Panc1 (cell line): Measurements from ENCODE around the gene TMEM108. TPM values are rescaled to one million over a fixed set of nuclear protein-coding genes. Genes with fewer than 3 reads are reported as not detected.

Experiments
- ATAC-seq: fragments of 200-7000 bp; cut with Tn5 transposase; 2 replicates; pipeline ENCODE4 v1.9.1; 2020; ENCODE audit warnings: mild to moderate bottlenecking, moderate library complexity
- BruUV-seq: library from RNA; stranded (reverse); fragments of 400-500 nt; replicated peaks from 2 replicates; lab custom pipeline; 2021; lab: Mats Ljungman, UMichigan
- CTCF ChIA-PET: fragments of 300-600 bp; sonication (Branson Sonifier 250); formaldehyde crosslinking; loops from one replicate; lab custom pipeline; 2022; ENCODE audit warnings: antibody characterized with exemption; lab: Charles Lee
- POLR2A ChIA-PET: fragments of 300-600 bp; sonication (Branson Sonifier 250); formaldehyde crosslinking; loops from one replicate; lab custom pipeline; 2022; ENCODE audit warnings: antibody characterized with exemption; lab: Charles Lee
- DNase-seq: peaks from one replicate; pipeline ENCODE4 v3.0.0-alpha.2; 2010; ENCODE audit warnings: low read depth, low spot score
- H3K27ac ChIP-seq: 2 replicates; pipeline ENCODE4 v1.5.1; 2011; ENCODE audit warnings: mild to moderate bottlenecking, low read length, inconsistent platforms
- H3K27me3 ChIP-seq: fragments of 200-500 bp; sonication (Bioruptor generic); 2 replicates; pipeline ENCODE4 v1.6.0; 2014; ENCODE audit warnings: low read length, inconsistent platforms; ENCODE audit not compliant: control insufficient read depth, insufficient read depth
- H3K36me3 ChIP-seq: fragments of 200-500 bp; sonication (Bioruptor generic); 2 replicates; pipeline ENCODE4 v1.5.1; 2014; ENCODE audit warnings: inconsistent platforms, mild to moderate bottlenecking, low read length, moderate library complexity; ENCODE audit not compliant: control insufficient read depth, insufficient read depth
- H3K4me1 ChIP-seq: 2 replicates; pipeline ENCODE4 v1.5.1; 2011; ENCODE audit warnings: inconsistent platforms, mild to moderate bottlenecking, low read length, moderate library complexity; ENCODE audit not compliant: control insufficient read depth, insufficient read depth
- H3K4me3 ChIP-seq, 2 experiments: 2 replicates each; pipeline ENCODE4 v1.5.1; 2011 to 2012; ENCODE audit warnings: low read depth in 2 of 2, low read length in 2 of 2, mild to moderate bottlenecking in 2 of 2, inconsistent platforms in 1 of 2, moderate library complexity in 1 of 2
- H3K9me3 ChIP-seq: fragments of 200-500 bp; sonication (Bioruptor generic); 2 replicates; pipeline ENCODE4 v1.5.1; 2014; ENCODE audit warnings: low read depth, mild to moderate bottlenecking, inconsistent platforms, low read length, moderate library complexity; ENCODE audit not compliant: control insufficient read depth, insufficient read depth
- POLR2AphosphoS5 ChIP-seq: IDR thresholded peaks from 2 replicates; pipeline ENCODE4 v1.6.1; 2012; ENCODE audit warnings: mild to moderate bottlenecking, low read depth, low read length, moderate library complexity
- SIN3A ChIP-seq: IDR thresholded peaks from 2 replicates; pipeline ENCODE4 v1.6.1; 2012; ENCODE audit warnings: low read depth, mild to moderate bottlenecking, low read length, moderate library complexity, borderline replicate concordance; ENCODE audit not compliant: insufficient read depth
- TCF7L2 ChIP-seq: IDR thresholded peaks from 2 replicates; pipeline ENCODE4 v1.6.1; 2011; ENCODE audit warnings: mild to moderate bottlenecking, low read depth, low read length, inconsistent platforms
- in situ Hi-C: cut with HindIII; loops from 2 replicates; pipeline ENCODE4 v1.10.0; 2016; ENCODE audit warnings: low sequenced_read_pairs, low pct_unique_long_range_greater_than_20kb
- intact Hi-C: fragments of 100-400 bp; cut with micrococcal nuclease; formaldehyde crosslinking; loops from one replicate; pipeline ENCODE4 v1.10.0; 2022; ENCODE audit not compliant: unreplicated experiment
- total RNA-seq: library from RNA; stranded (reverse); gene quantifications from one replicate; pipeline ENCODE4 v1.2.1, GENCODE V29; 2021; ENCODE audit not compliant: unreplicated experiment
- TF ChIP-seq, protein P1 (sequence below), 2 experiments: IDR thresholded peaks; 2 replicates each; pipeline ENCODE4 v1.6.1; 2011 to 2012; ENCODE audit warnings: low read depth in 2 of 2, control low read depth in 1 of 2, low read length in 1 of 2, mild to moderate bottlenecking in 1 of 2, moderate library complexity in 1 of 2; ENCODE audit not compliant: insufficient read depth in 1 of 2
- TF ChIP-seq, protein P2 (sequence below): fragments of 450-650 bp; IDR thresholded peaks from 2 replicates; pipeline ENCODE4 v1.5.1; 2017; ENCODE audit warnings: mild to moderate bottlenecking

TMEM108 gene
- total RNA-seq, 1 experiment from 2014 or later, result 0.41 TPM

DNA sequence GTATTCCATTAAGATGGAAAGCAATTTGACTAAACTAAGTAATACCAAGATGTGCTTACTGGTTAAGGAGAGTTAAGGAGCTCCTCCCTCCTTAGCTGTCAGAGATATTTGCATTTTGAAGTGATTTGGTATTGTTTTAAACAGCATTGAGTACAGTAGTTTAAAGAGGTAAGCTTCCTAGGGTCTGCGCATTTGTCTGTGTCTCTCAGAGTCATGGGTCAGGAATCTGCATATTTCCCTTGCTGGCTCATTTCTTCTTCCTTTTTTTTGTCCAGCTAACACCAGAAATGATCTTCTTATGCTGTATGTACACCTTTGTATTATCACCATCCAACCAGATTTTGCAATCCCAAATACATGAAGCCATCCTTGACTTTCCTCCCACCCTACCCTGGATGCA lies 198.7 kb downstream of the TMEM108 start:
- ChIA-PET POLR2A (no interaction called here), CTCF (interaction anchor here (0.6 kb wide), 1 partner anchor 1866 kb away, joined by 3 read pairs; no protein-coding TSS in a partner anchor)
- in situ Hi-C loops (no loop called here), intact Hi-C loops (no loop called here)
- H3K27me3 ChIP-seq, result no peaks in the 10 kb centered on the region
- TF ChIP-seq, protein P1, sequence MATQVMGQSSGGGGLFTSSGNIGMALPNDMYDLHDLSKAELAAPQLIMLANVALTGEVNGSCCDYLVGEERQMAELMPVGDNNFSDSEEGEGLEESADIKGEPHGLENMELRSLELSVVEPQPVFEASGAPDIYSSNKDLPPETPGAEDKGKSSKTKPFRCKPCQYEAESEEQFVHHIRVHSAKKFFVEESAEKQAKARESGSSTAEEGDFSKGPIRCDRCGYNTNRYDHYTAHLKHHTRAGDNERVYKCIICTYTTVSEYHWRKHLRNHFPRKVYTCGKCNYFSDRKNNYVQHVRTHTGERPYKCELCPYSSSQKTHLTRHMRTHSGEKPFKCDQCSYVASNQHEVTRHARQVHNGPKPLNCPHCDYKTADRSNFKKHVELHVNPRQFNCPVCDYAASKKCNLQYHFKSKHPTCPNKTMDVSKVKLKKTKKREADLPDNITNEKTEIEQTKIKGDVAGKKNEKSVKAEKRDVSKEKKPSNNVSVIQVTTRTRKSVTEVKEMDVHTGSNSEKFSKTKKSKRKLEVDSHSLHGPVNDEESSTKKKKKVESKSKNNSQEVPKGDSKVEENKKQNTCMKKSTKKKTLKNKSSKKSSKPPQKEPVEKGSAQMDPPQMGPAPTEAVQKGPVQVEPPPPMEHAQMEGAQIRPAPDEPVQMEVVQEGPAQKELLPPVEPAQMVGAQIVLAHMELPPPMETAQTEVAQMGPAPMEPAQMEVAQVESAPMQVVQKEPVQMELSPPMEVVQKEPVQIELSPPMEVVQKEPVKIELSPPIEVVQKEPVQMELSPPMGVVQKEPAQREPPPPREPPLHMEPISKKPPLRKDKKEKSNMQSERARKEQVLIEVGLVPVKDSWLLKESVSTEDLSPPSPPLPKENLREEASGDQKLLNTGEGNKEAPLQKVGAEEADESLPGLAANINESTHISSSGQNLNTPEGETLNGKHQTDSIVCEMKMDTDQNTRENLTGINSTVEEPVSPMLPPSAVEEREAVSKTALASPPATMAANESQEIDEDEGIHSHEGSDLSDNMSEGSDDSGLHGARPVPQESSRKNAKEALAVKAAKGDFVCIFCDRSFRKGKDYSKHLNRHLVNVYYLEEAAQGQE (IDR thresholded peaks at IDR 0.05; ENCODE audit: insufficient read depth in 1 of 2, low read depth in 2 of 2, low read length in 1 of 2), result no peak
- no peak for TF ChIP-seq POLR2AphosphoS5
- TF ChIP-seq SIN3A, result no peak
- no peak for TF ChIP-seq TCF7L2
- TF ChIP-seq, protein P2, sequence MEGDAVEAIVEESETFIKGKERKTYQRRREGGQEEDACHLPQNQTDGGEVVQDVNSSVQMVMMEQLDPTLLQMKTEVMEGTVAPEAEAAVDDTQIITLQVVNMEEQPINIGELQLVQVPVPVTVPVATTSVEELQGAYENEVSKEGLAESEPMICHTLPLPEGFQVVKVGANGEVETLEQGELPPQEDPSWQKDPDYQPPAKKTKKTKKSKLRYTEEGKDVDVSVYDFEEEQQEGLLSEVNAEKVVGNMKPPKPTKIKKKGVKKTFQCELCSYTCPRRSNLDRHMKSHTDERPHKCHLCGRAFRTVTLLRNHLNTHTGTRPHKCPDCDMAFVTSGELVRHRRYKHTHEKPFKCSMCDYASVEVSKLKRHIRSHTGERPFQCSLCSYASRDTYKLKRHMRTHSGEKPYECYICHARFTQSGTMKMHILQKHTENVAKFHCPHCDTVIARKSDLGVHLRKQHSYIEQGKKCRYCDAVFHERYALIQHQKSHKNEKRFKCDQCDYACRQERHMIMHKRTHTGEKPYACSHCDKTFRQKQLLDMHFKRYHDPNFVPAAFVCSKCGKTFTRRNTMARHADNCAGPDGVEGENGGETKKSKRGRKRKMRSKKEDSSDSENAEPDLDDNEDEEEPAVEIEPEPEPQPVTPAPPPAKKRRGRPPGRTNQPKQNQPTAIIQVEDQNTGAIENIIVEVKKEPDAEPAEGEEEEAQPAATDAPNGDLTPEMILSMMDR, result no peak
- DNase-seq (no peak), ATAC-seq (no peak)
- no peak overlapping the region for H3K27ac ChIP-seq
- no TSS peak for BruUV-seq
- no peaks in the 10 kb centered on the region for H3K36me3 ChIP-seq
- no peaks in the 10 kb centered on the region for H3K9me3 ChIP-seq
- no peaks in the 10 kb centered on the region for H3K4me1 ChIP-seq
- H3K4me3 ChIP-seq, result no peak overlapping the region

DNA sequence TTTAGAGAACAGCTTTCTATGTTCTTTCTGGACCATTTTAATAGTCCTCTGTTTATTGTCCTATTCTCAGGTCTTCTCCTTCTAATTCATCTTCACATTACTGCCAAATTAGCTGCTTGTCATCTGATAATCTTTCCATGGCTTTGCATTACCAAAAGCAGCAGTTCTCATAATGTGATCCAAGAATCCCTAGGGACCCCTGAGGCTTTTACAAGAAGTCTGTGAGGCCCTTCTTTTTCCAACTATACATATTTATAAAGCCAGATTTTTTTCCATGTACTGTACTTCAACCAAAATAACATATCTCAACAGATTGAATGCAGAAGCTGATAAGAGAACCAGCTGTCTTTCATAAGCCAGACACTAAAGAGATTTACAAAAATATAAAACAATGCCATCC lies 199.2 kb downstream of the TMEM108 start:
- H3K4me3 ChIP-seq, result no peak overlapping the region
- no peaks in the 10 kb centered on the region for H3K9me3 ChIP-seq
- no peaks in the 10 kb centered on the region for H3K27me3 ChIP-seq
- intact Hi-C loops (no loop called here), in situ Hi-C loops (no loop called here)
- ChIA-PET POLR2A (no interaction called here), CTCF (interaction anchor here (0.6 kb wide), 1 partner anchor 1866 kb away, joined by 3 read pairs; no protein-coding TSS in a partner anchor)
- H3K27ac ChIP-seq, result no peak overlapping the region
- H3K36me3 ChIP-seq, result no peaks in the 10 kb centered on the region
- DNase-seq (no peak), ATAC-seq (no peak)
- no peaks in the 10 kb centered on the region for H3K4me1 ChIP-seq
- TF ChIP-seq TCF7L2 (no peak), SIN3A (no peak), POLR2AphosphoS5 (no peak)
- TF ChIP-seq, protein P1 (IDR thresholded peaks at IDR 0.05; ENCODE audit: insufficient read depth in 1 of 2, low read depth in 2 of 2, low read length in 1 of 2), result no peak
- TF ChIP-seq, protein P2, result no peak
- BruUV-seq, result no TSS peak
